ENCODE results near the gene ZMYND12. TPM values are rescaled to one million over a fixed set of nuclear protein-coding genes. Genes with fewer than 3 reads are reported as not detected.

The ZMYND12 gene, protein sequence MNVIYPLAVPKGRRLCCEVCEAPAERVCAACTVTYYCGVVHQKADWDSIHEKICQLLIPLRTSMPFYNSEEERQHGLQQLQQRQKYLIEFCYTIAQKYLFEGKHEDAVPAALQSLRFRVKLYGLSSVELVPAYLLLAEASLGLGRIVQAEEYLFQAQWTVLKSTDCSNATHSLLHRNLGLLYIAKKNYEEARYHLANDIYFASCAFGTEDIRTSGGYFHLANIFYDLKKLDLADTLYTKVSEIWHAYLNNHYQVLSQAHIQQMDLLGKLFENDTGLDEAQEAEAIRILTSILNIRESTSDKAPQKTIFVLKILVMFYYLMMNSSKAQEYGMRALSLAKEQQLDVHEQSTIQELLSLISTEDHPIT
- 0.38 and 1.4 TPM in 2 replicates for total RNA-seq

DNA sequence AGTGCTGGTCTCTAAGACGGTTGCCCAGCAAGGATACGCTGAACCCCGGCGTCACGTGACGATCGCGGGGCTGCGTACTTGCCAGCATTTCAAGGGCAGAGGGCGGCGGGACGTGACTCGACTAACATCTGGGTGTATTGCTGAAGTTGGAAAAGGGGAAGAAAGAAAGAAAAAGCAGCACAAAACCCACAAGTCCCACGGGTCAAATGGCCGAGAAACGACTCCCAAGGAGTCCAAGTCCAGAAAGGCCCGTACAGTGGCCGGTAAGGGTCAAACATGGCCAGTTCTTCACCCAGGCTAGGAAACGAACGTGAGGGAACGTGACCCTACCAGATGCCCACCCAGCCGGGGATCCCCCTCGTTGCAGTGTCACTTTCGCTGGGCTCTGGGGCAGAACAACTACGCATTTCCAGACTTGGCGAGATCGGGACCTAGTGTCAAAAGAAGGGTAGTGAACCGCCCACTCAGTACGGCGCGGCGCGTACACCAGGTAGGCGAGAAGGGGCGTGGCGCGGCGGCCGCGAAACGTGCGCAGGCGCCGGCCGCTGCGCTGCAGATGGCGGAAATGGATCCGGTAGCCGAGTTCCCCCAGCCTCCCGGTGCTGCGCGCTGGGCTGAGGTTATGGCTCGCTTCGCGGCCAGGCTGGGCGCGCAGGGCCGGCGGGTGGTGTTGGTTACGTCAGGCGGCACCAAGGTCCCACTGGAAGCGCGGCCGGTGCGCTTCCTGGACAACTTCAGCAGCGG is at the start of gene ZMYND12, which contains the start of gene PPCS:
TSS of gene ZMYND12 (minus strand) at position 13 of the 744 bp plus-strand sequence. CDS start 25 bp downstream, outside the sequence.
TSS of gene PPCS (plus strand) at position 534 of the 744 bp plus-strand sequence. CDS start at position 557, 23 bp downstream.

DNA sequence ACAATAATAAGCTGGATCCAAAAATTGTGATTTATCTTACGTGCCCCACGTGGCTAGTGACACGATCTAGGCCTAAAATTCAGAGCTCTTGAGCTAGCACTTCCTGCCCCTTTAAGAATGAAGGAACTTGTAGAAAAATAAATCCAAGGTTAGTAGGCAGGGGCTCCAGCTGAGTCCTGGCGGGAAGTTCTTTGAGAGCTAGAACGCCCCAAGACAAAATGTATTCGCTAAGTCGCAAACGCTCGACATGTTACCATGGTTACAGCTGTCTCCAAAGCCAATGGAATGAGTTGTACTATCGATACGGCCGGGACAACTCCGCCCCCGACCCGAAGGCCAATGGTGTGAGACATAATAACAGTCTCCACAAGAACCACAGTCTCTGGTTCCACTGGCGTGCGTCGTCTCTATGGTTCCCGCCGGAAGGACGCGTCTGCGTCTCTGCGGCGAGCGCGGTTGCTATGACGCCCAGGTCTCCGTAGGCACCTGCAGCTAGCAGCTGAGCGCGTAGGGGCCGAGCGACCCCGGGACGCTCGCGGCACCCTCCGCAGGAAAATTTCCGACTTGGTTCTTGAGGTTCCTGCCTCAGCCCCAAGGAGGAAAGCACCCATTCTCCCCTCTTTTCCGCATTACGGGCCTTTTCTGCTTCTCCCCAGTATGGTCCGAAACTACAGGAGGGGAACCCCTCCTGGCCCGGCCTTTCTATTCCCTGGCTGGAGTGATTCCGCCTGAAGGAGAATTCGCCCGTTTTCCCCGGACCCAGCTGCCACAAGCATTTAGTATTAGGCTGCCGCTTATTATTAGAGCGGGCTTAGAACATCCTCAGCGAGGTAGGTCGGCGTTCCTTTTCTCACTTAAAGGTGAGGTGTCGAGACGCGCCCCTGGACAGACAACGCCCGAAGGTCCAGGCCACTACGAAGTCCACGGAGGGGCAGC is 7.3 kb upstream of the ZMYND12 start, which contains the start of gene CCDC30:
TSS of gene CCDC30 (plus strand) at position 459 of the 936 bp plus-strand sequence. CDS start 17,266 bp downstream, outside the sequence.

DNA sequence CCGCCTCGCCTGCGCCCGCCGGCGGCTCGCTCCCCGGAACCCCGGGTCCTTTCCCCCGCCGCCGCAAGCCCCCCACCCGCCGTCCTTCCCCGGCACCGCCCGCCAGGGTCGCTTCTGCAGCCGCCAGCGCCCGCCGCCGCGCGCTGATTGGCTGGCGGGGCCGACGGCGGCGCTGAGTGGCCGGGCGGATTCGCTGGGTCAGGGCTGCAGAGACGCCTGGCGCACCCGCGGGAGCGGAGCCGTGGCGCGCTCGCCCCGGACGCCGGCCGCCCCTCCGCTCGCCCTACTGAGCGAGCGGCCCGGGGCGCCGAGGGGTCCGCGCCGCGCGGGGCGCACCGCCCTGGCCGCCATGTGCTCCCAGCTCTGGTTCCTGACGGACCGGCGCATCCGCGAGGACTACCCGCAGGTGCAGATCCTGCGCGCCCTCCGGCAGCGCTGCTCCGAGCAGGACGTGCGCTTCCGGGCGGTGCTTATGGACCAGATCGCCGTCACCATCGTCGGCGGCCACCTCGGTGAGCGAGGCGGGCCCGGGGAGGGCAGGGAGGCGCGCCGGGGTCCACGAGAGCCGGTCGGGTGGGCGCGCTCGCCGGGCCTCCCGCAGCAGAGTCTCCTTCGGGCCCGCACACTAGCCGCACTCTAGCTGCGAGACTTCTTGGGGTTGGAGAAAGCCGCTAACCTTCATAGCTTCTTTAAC is 75.1 kb downstream of the ZMYND12 start, which contains the start of gene RIMKLA:
TSS of gene RIMKLA (plus strand) at position 207 of the 694 bp plus-strand sequence. CDS start at position 350, 143 bp downstream.

Other genes starting within 250 kb of the ZMYND12 start
- 10.4 and 23.4 TPM in 2 replicates for gene FOXJ3, start 120.8 kb downstream of the ZMYND12 start, total RNA-seq
- under 0.01 and 0.28 TPM in 2 replicates for gene RIMKLA, start 75.2 kb downstream of the ZMYND12 start, total RNA-seq
- gene PPCS, start 521 bp upstream of the ZMYND12 start, total RNA-seq: 52.7 and 59.5 TPM in 2 replicates
- gene CCDC30, start 7.3 kb upstream of the ZMYND12 start, total RNA-seq: 0.96 and 1.4 TPM in 2 replicates
- 20.6 and 46.4 TPM in 2 replicates for gene PPIH, start 202.4 kb upstream of the ZMYND12 start, total RNA-seq
- 682 and 884 TPM in 2 replicates for gene YBX1, start 226.4 kb upstream of the ZMYND12 start, total RNA-seq

Data from regular cardiac myocyte (primary cell).